Liver (tissue), 9 donors: ENCODE results near the gene CETN2. TPM values are rescaled to one million over a fixed set of nuclear protein-coding genes. Genes with fewer than 3 reads are reported as not detected.

ENCODE experiments used
- DNase-seq: peaks from one replicate; pipeline ENCODE4 v3.0.0-alpha.2; 2017; ENCODE audit warnings: low spot score
- H3K27ac ChIP-seq, 2 donors: one replicate each; pipeline ENCODE4 v1.7.0; 2013; ENCODE audit warnings: inconsistent platforms in 2 of 2, low read length in 2 of 2, control low read depth in 1 of 2, low read depth in 1 of 2, mild to moderate bottlenecking in 1 of 2
- H3K27me3 ChIP-seq, 4 donors: one replicate each; pipeline versions ENCODE4 v1.6.1 to v1.7.0; 2013; ENCODE audit warnings: low read length in 3 of 4, inconsistent platforms in 1 of 4, mild to moderate bottlenecking in 1 of 4, moderate library complexity in 1 of 4; ENCODE audit not compliant: control insufficient read depth in 4 of 4, insufficient read depth in 4 of 4
- H3K36me3 ChIP-seq, 4 donors: one replicate each; pipeline versions ENCODE4 v1.6.1 to v1.7.0; 2013; ENCODE audit warnings: low read length in 3 of 4, mild to moderate bottlenecking in 3 of 4, low read depth in 1 of 4, moderate library complexity in 1 of 4; ENCODE audit not compliant: control insufficient read depth in 4 of 4, insufficient read depth in 3 of 4
- H3K4me1 ChIP-seq, 4 donors: one replicate each; pipeline versions ENCODE4 v1.6.1 to v1.7.0; 2013; ENCODE audit warnings: low read length in 3 of 4, mild to moderate bottlenecking in 3 of 4, moderate library complexity in 1 of 4; ENCODE audit not compliant: control insufficient read depth in 4 of 4, insufficient read depth in 4 of 4
- H3K4me3 ChIP-seq, 3 donors: one replicate each; pipeline versions ENCODE4 v1.6.1 to v1.7.0; 2013; ENCODE audit warnings: low read length in 3 of 3, control low read depth in 1 of 3, low read depth in 1 of 3, mild to moderate bottlenecking in 1 of 3
- H3K9ac ChIP-seq, 2 donors: one replicate each; pipeline ENCODE4 v1.7.0; 2013; ENCODE audit warnings: low read length in 2 of 2, mild to moderate bottlenecking in 2 of 2, moderate library complexity in 2 of 2, control low read depth in 1 of 2, low read depth in 1 of 2
- H3K9me3 ChIP-seq, 4 donors: one replicate each; pipeline versions ENCODE4 v1.6.1 to v1.7.0; 2013; ENCODE audit warnings: low read length in 3 of 4; ENCODE audit not compliant: control insufficient read depth in 4 of 4
- CTCF ChIP-seq: fragments of 150-350 bp; IDR thresholded peaks from 2 replicates; pipeline ENCODE4 v1.5.1; 2017; ENCODE audit warnings: improper control_type of control experiment, low read depth, low read length; ENCODE audit not compliant: missing input control
- EGR1 ChIP-seq, 2 donors: IDR thresholded peaks; 2 replicates each; pipeline ENCODE4 v1.6.1; 2016 to 2018; ENCODE audit warnings: antibody characterized with exemption in 2 of 2, low read depth in 2 of 2
- FOXA1 ChIP-seq: IDR thresholded peaks from 2 replicates; pipeline ENCODE4 v1.6.1; 2016; ENCODE audit warnings: antibody characterized with exemption
- FOXA2 ChIP-seq: IDR thresholded peaks from 2 replicates; pipeline ENCODE4 v1.6.1; 2016; ENCODE audit warnings: antibody characterized with exemption
- GABPA ChIP-seq, 2 donors: IDR thresholded peaks in 1 of 2; conservative IDR thresholded peaks in 1 of 2; 2 replicates each; pipeline ENCODE4 v1.6.1; 2016; ENCODE audit warnings: antibody characterized with exemption in 2 of 2, mild to moderate bottlenecking in 1 of 2, moderate library complexity in 1 of 2
- HNF4A ChIP-seq, 2 donors: conservative IDR thresholded peaks; 2 replicates each; pipeline ENCODE4 v1.6.1; 2016; ENCODE audit warnings: antibody characterized with exemption in 2 of 2, mild to moderate bottlenecking in 2 of 2
- HNF4G ChIP-seq: IDR thresholded peaks from 2 replicates; pipeline ENCODE4 v1.6.1; 2016; ENCODE audit warnings: antibody characterized with exemption
- JUND ChIP-seq, 2 donors: IDR thresholded peaks; 2 replicates each; pipeline ENCODE4 v1.6.1; 2016; ENCODE audit warnings: antibody characterized with exemption in 2 of 2
- MAX ChIP-seq: IDR thresholded peaks from 2 replicates; pipeline ENCODE4 v1.6.1; 2016; ENCODE audit warnings: antibody characterized with exemption
- RAD21 ChIP-seq, 2 donors: IDR thresholded peaks; 2 replicates each; pipeline ENCODE4 v1.6.1; 2016; ENCODE audit warnings: antibody characterized with exemption in 2 of 2, mild to moderate bottlenecking in 2 of 2
- REST ChIP-seq: IDR thresholded peaks from 2 replicates; pipeline ENCODE4 v1.6.1; 2016; ENCODE audit warnings: antibody characterized with exemption, mild to moderate bottlenecking
- RXRA ChIP-seq, 2 donors: IDR thresholded peaks; 2 replicates each; pipeline ENCODE4 v1.6.1; 2017 to 2018; ENCODE audit warnings: antibody characterized with exemption in 2 of 2, mild to moderate bottlenecking in 1 of 2
- SP1 ChIP-seq: IDR thresholded peaks from 2 replicates; pipeline ENCODE4 v1.6.1; 2018; ENCODE audit warnings: antibody characterized with exemption, mild to moderate bottlenecking
- TAF1 ChIP-seq: conservative IDR thresholded peaks from 2 replicates; pipeline ENCODE4 v1.6.1; 2016; ENCODE audit warnings: antibody characterized with exemption, mild to moderate bottlenecking
- YY1 ChIP-seq: IDR thresholded peaks from 2 replicates; pipeline ENCODE4 v1.6.1; 2016; ENCODE audit warnings: antibody characterized with exemption, mild to moderate bottlenecking
- WGBS: extraction: QIAGEN DNeasy Blood & Tissue Kit; methylation state at CpG from one replicate; pipeline ENCODE4 v1.1.7; 2013; 5-methylcytosine and 5-hydroxymethylcytosine counted together
- polyA plus RNA-seq, 2 donors: library from polyadenylated mRNA; stranded (reverse) in 1 of 2; unstranded in 1 of 2; fragments of 200-250 nt in 1 of 2; fragments of >200 nt in 1 of 2; fragmentation: Nextera tagmentation in 1 of 2; extraction: Ambion mirVana in 1 of 2; gene quantifications; one replicate each; pipeline versions ENCODE4 v1.2.1 to v1.2.3, GENCODE V29; 2013 to 2015
- total RNA-seq, 2 donors: library from RNA; depleted of rRNA; stranded (reverse); fragments of >200 nt; gene quantifications; one replicate each; pipeline ENCODE4 v1.2.3, GENCODE V29; 2014
- donor health status: healthy.
- donor health status: healthy.
- donor health status: healthy.
- donor health status: healthy.
- donor health status: healthy.

The CETN2 gene
- total and polyA plus RNA-seq, 4 donors = 10.1 to 24.3 (median 13.7) TPM

GRCh38 chrX:152819266-152819665 lies 11.3 kb downstream of the CETN2 start:
- DNase-seq = no peak
- no peak overlapping the region for H3K9ac ChIP-seq
- no peaks in the 10 kb centered on the region for H3K9me3 ChIP-seq
- no peak overlapping the region for H3K4me3 ChIP-seq
- H3K27ac ChIP-seq = no peak overlapping the region
- 79% methylated on average over 2 of the region's 2 CpGs for whole genome bisulfite sequencing
- peaks cover 0 to 12% (median 2%) of the 10 kb centered on the region in 4 donors for H3K4me1 ChIP-seq
- no peaks in the 10 kb centered on the region for H3K36me3 ChIP-seq
- TF ChIP-seq GABPA (IDR thresholded peaks at IDR 0.05 in 1 of 2, conservative IDR thresholded peaks at IDR 0.05 in 1 of 2) (no peak), YY1 (no peak), JUND (IDR thresholded peaks at IDR 0.05) (no peak), EGR1 (IDR thresholded peaks at IDR 0.05; ENCODE audit: low read depth in 2 of 2) (no peak), MAX (no peak), REST (no peak), RXRA (IDR thresholded peaks at IDR 0.05) (no peak), FOXA2 (no peak)
- no peaks in the 10 kb centered on the region for H3K27me3 ChIP-seq

GRCh38 chrX:152818356-152818755 lies 12.2 kb downstream of the CETN2 start:
- Histone ChIP-seq H3K9me3 (no peaks in the 10 kb centered on the region), H3K4me3 (no peak overlapping the region), H3K9ac (no peak overlapping the region), H3K36me3 (no peaks in the 10 kb centered on the region), H3K27ac (no peak overlapping the region), H3K27me3 (no peaks in the 10 kb centered on the region), H3K4me1 (peaks cover 0 to 5% (median 0%) of the 10 kb centered on the region in 4 donors)
- no peak for DNase-seq
- WGBS = 87% methylated on average over 5 of the region's 5 CpGs
- no peak for TF ChIP-seq FOXA1
- TF ChIP-seq TAF1 = no peak

- Histone ChIP-seq H3K4me3 (no peak overlapping the region), H3K27ac (peak overlapping the region in 1 of 2 donors; percentile 7), H3K9me3 (no peaks in the 10 kb centered on the region), H3K36me3 (no peaks in the 10 kb centered on the region), H3K4me1 (peaks cover 0 to 5% (median 0%) of the 10 kb centered on the region in 4 donors), H3K9ac (no peak overlapping the region), H3K27me3 (no peaks in the 10 kb centered on the region)
- TF ChIP-seq RAD21 (IDR thresholded peaks at IDR 0.05) (peak; percentile 66 to 69), MAX (no peak), GABPA (IDR thresholded peaks at IDR 0.05 in 1 of 2, conservative IDR thresholded peaks at IDR 0.05 in 1 of 2) (no peak), TAF1 (no peak), SP1 (no peak), YY1 (no peak), RXRA (IDR thresholded peaks at IDR 0.05) (no peak), CTCF (peak; percentile 23), HNF4A (conservative IDR thresholded peaks at IDR 0.05) (peak; percentile 30 to 47), JUND (IDR thresholded peaks at IDR 0.05) (no peak), HNF4G (no peak), EGR1 (IDR thresholded peaks at IDR 0.05; ENCODE audit: low read depth in 2 of 2) (no peak), REST (no peak)
- DNase-seq = no peak
- 13% methylated on average over 6 of the region's 6 CpGs for WGBS
These were observed 13.3 kb downstream of the CETN2 start for GRCh38 chrX:152817078-152817764.
